Measurements from ENCODE around the gene IL13RA1. TPM values are rescaled to one million over a fixed set of nuclear protein-coding genes. Genes with fewer than 3 reads are reported as not detected.

The IL13RA1 gene
- 14.2 TPM for polyA plus RNA-seq (2013, experiment 1 of 2)
- polyA plus RNA-seq (2013, experiment 2 of 2), result 13.6 TPM

- WGBS (ENCODE audit: extremely low coverage, insufficient coverage, low lambda C conversion rate), result no CpG with 5 or more reads among the region's 56 CpGs
- peak; percentile 94 for DNase-seq
Measured at GRCh38 chrX:118726887-118727685, at the start of gene IL13RA1. Gene IL13RA1 (plus strand): TSS chrX:118727606. CDS start chrX:118727639, 33 bp downstream.

GRCh38 chrX:118679290-118679689 lies 48.1 kb upstream of the IL13RA1 start:
- Histone ChIP-seq H4K8ac (ENCODE audit: low read depth, low read length) (no peak overlapping the region), H3K27me3 (ENCODE audit: insufficient read depth, low read length, poor library complexity) (no peaks in the 10 kb centered on the region), H3K79me2 (ENCODE audit: control insufficient read depth, insufficient read depth, low read length) (no peaks in the 10 kb centered on the region), H2BK5ac (ENCODE audit: low read length) (no peak overlapping the region), H2BK15ac (replicated peaks; ENCODE audit: low read depth) (no peak overlapping the region), H3K56ac (ENCODE audit: low read length) (no peak overlapping the region), H3K9ac (ENCODE audit: low read length) (no peak overlapping the region), H3K18ac (ENCODE audit: low read length) (no peak overlapping the region), H3K4me1 (ENCODE audit: control insufficient read depth, low read depth, low read length) (no peaks in the 10 kb centered on the region), H3K79me1 (ENCODE audit: low read length) (no peaks in the 10 kb centered on the region), H3K23ac (ENCODE audit: low read length) (no peak overlapping the region), H3K36me3 (ENCODE audit: control insufficient read depth, insufficient read depth, low read length) (no peaks in the 10 kb centered on the region), H2AK5ac (ENCODE audit: low read length) (no peak overlapping the region), H3K4me2 (ENCODE audit: low read length) (no peak overlapping the region), H3K4ac (ENCODE audit: low read depth, low read length) (no peak overlapping the region), H4K5ac (ENCODE audit: low read length) (no peak overlapping the region), H2BK120ac (ENCODE audit: low read depth, low read length) (no peak overlapping the region), H3K27ac (ENCODE audit: low read depth, low read length) (no peak overlapping the region), H3K4me3 (ENCODE audit: low read length) (no peak overlapping the region)
- DNase-seq, result peak; percentile 1
- no CpG with 5 or more reads among the region's 1 CpG for WGBS (ENCODE audit: extremely low coverage, insufficient coverage, low lambda C conversion rate)

More at GRCh38 chrX:118726887-118727685, at the start of gene IL13RA1:
- Histone ChIP-seq H4K5ac (ENCODE audit: low read length) (no peak within 1 kb of the TSS), H3K79me1 (ENCODE audit: low read length) (no peaks in the 10 kb centered on the region), H3K4me3 (ENCODE audit: low read length) (peak within 1 kb of the TSS; percentile 37), H3K27me3 (ENCODE audit: insufficient read depth, low read length, poor library complexity) (no peaks in the 10 kb centered on the region), H3K18ac (ENCODE audit: low read length) (peak within 1 kb of the TSS; percentile 88), H3K4ac (ENCODE audit: low read depth, low read length) (peak within 1 kb of the TSS; percentile 52), H3K36me3 (ENCODE audit: control insufficient read depth, insufficient read depth, low read length) (no peaks in the 10 kb centered on the region), H3K4me1 (ENCODE audit: control insufficient read depth, low read depth, low read length) (peaks cover 4% of the 10 kb centered on the region), H2AK5ac (ENCODE audit: low read length) (no peak within 1 kb of the TSS), H3K9ac (ENCODE audit: low read length) (peak within 1 kb of the TSS; percentile 71), H2BK15ac (replicated peaks; ENCODE audit: low read depth) (peak within 1 kb of the TSS; percentile 94), H3K4me2 (ENCODE audit: low read length) (peak within 1 kb of the TSS; percentile 44), H3K23ac (ENCODE audit: low read length) (no peak within 1 kb of the TSS), H2BK5ac (ENCODE audit: low read length) (peak within 1 kb of the TSS; percentile 82), H4K8ac (ENCODE audit: low read depth, low read length) (no peak within 1 kb of the TSS), H3K27ac (ENCODE audit: low read depth, low read length) (peak within 1 kb of the TSS; percentile 34), H3K56ac (ENCODE audit: low read length) (peak within 1 kb of the TSS; percentile 80), H2BK120ac (ENCODE audit: low read depth, low read length) (peak within 1 kb of the TSS; percentile 39), H3K79me2 (ENCODE audit: control insufficient read depth, insufficient read depth, low read length) (no peaks in the 10 kb centered on the region)

- H4K5ac ChIP-seq (ENCODE audit: low read length), result no peak overlapping the region
- no peaks in the 10 kb centered on the region for H3K4me1 ChIP-seq (ENCODE audit: control insufficient read depth, low read depth, low read length)
- H2BK120ac ChIP-seq (ENCODE audit: low read depth, low read length), result no peak overlapping the region
- no peak overlapping the region for H3K56ac ChIP-seq (ENCODE audit: low read length)
- WGBS (ENCODE audit: extremely low coverage, insufficient coverage, low lambda C conversion rate), result no CpG with 5 or more reads among the region's 2 CpGs
- H3K23ac ChIP-seq (ENCODE audit: low read length), result no peak overlapping the region
- no peak overlapping the region for H2BK5ac ChIP-seq (ENCODE audit: low read length)
- H3K27me3 ChIP-seq (ENCODE audit: insufficient read depth, low read length, poor library complexity), result no peaks in the 10 kb centered on the region
- no peak overlapping the region for H3K4me3 ChIP-seq (ENCODE audit: low read length)
- no peak overlapping the region for H3K27ac ChIP-seq (ENCODE audit: low read depth, low read length)
- no peak overlapping the region for H2AK5ac ChIP-seq (ENCODE audit: low read length)
- H4K8ac ChIP-seq (ENCODE audit: low read depth, low read length), result no peak overlapping the region
- no peak for DNase-seq
- no peaks in the 10 kb centered on the region for H3K79me1 ChIP-seq (ENCODE audit: low read length)
- no peak overlapping the region for H3K4ac ChIP-seq (ENCODE audit: low read depth, low read length)
- no peak overlapping the region for H3K18ac ChIP-seq (ENCODE audit: low read length)
- H2BK15ac ChIP-seq (replicated peaks; ENCODE audit: low read depth), result no peak overlapping the region
- no peak overlapping the region for H3K4me2 ChIP-seq (ENCODE audit: low read length)
- no peak overlapping the region for H3K9ac ChIP-seq (ENCODE audit: low read length)
- no peaks in the 10 kb centered on the region for H3K79me2 ChIP-seq (ENCODE audit: control insufficient read depth, insufficient read depth, low read length)
- H3K36me3 ChIP-seq (ENCODE audit: control insufficient read depth, insufficient read depth, low read length), result no peaks in the 10 kb centered on the region
Measured at GRCh38 chrX:118682258-118683014, 45.0 kb upstream of the IL13RA1 start.

DNA sequence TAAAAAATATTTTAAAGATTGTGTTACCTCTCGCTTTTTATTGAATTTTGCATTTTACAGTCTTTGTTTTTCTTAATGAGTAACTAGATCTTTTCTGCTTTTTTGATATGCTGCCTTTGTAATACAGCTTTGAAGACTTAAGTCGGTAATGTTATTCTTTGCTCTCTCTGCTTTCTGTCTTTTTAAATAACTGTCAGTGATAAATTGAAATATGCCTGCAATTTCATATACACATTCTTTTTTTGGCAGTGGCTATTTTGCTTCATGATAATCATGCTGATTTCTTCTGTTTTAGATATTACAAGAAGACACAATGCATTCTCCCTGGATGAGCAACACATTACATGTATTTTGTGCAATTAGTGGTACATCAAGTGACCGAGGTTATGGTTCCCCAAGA lies 42.0 kb upstream of the IL13RA1 start:
- no peak overlapping the region for H3K4me3 ChIP-seq (ENCODE audit: low read length)
- no peaks in the 10 kb centered on the region for H3K79me1 ChIP-seq (ENCODE audit: low read length)
- H2BK15ac ChIP-seq (replicated peaks; ENCODE audit: low read depth), result no peak overlapping the region
- no peak overlapping the region for H3K9ac ChIP-seq (ENCODE audit: low read length)
- H2BK5ac ChIP-seq (ENCODE audit: low read length), result no peak overlapping the region
- H3K27me3 ChIP-seq (ENCODE audit: insufficient read depth, low read length, poor library complexity), result no peaks in the 10 kb centered on the region
- no CpG with 5 or more reads among the region's 3 CpGs for WGBS (ENCODE audit: extremely low coverage, insufficient coverage, low lambda C conversion rate)
- no peak overlapping the region for H3K23ac ChIP-seq (ENCODE audit: low read length)
- no peak overlapping the region for H3K4ac ChIP-seq (ENCODE audit: low read depth, low read length)
- no peak overlapping the region for H2AK5ac ChIP-seq (ENCODE audit: low read length)
- no peak overlapping the region for H3K27ac ChIP-seq (ENCODE audit: low read depth, low read length)
- no peaks in the 10 kb centered on the region for H3K79me2 ChIP-seq (ENCODE audit: control insufficient read depth, insufficient read depth, low read length)
- H3K4me1 ChIP-seq (ENCODE audit: control insufficient read depth, low read depth, low read length), result no peaks in the 10 kb centered on the region
- H3K36me3 ChIP-seq (ENCODE audit: control insufficient read depth, insufficient read depth, low read length), result no peaks in the 10 kb centered on the region
- no peak overlapping the region for H4K8ac ChIP-seq (ENCODE audit: low read depth, low read length)
- H3K4me2 ChIP-seq (ENCODE audit: low read length), result no peak overlapping the region
- H2BK120ac ChIP-seq (ENCODE audit: low read depth, low read length), result no peak overlapping the region
- no peak overlapping the region for H3K56ac ChIP-seq (ENCODE audit: low read length)
- H3K18ac ChIP-seq (ENCODE audit: low read length), result no peak overlapping the region
- H4K5ac ChIP-seq (ENCODE audit: low read length), result no peak overlapping the region
- DNase-seq, result no peak

- Histone ChIP-seq H3K27me3 (ENCODE audit: insufficient read depth, low read length, poor library complexity) (no peaks in the 10 kb centered on the region), H2BK15ac (replicated peaks; ENCODE audit: low read depth) (no peak overlapping the region), H3K56ac (ENCODE audit: low read length) (no peak overlapping the region), H3K79me2 (ENCODE audit: control insufficient read depth, insufficient read depth, low read length) (no peaks in the 10 kb centered on the region), H4K8ac (ENCODE audit: low read depth, low read length) (no peak overlapping the region), H3K36me3 (ENCODE audit: control insufficient read depth, insufficient read depth, low read length) (no peaks in the 10 kb centered on the region), H3K4ac (ENCODE audit: low read depth, low read length) (no peak overlapping the region), H3K18ac (ENCODE audit: low read length) (no peak overlapping the region), H2AK5ac (ENCODE audit: low read length) (no peak overlapping the region), H3K9ac (ENCODE audit: low read length) (no peak overlapping the region), H3K4me3 (ENCODE audit: low read length) (no peak overlapping the region), H2BK120ac (ENCODE audit: low read depth, low read length) (no peak overlapping the region), H3K27ac (ENCODE audit: low read depth, low read length) (no peak overlapping the region), H3K4me1 (ENCODE audit: control insufficient read depth, low read depth, low read length) (no peaks in the 10 kb centered on the region), H3K79me1 (ENCODE audit: low read length) (no peaks in the 10 kb centered on the region), H3K23ac (ENCODE audit: low read length) (no peak overlapping the region), H4K5ac (ENCODE audit: low read length) (no peak overlapping the region), H3K4me2 (ENCODE audit: low read length) (no peak overlapping the region), H2BK5ac (ENCODE audit: low read length) (no peak overlapping the region)
- no CpG with 5 or more reads among the region's 3 CpGs for WGBS (ENCODE audit: extremely low coverage, insufficient coverage, low lambda C conversion rate)
- DNase-seq, result no peak
Measured at GRCh38 chrX:118688935-118689334, 38.5 kb upstream of the IL13RA1 start.

All from mesendoderm (in vitro differentiated cells).